ENCODE measurements around the gene MARCHF11. TPM values are rescaled to one million over a fixed set of nuclear protein-coding genes. Genes with fewer than 3 reads are reported as not detected.

Gene MARCHF11
- total RNA-seq, 1 experiment from 2014 or later, result 0.37 TPM

DNA sequence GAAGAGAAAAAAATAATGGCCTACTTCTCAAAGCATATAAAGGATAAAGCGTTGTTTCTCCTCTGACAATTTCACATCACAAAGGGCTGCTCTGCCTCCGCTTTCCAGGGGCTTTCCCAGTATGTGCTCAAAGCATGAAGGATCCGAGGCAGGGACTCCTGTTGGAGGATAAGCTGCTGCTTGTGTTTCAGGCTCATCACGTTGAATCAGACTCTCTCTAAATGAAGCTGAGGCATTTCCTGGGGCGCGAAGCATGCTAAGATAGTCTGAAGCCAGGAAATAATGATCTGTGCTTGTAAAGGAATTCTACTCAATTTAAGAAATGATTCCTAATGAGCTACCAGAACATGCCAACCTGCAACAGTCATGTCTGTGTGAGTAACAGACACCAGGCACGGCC lies 97.5 kb downstream of the MARCHF11 start:
- H3K27ac ChIP-seq (ENCODE audit: insufficient read length, low read depth, low read length), result no peak overlapping the region
- Mint-ChIP-seq H3K27me3 (ENCODE audit: low read depth) (peaks cover 2% of the 10 kb centered on the region), H3K27ac (no peak overlapping the region; a peak in 1 of 7 replicates), H3K4me3 (no peak overlapping the region), H3K4me1 (peaks cover 11 to 23% of the 10 kb centered on the region in 2 experiments), H3K36me3 (ENCODE audit: insufficient read depth in 1 of 3, low read depth in 3 of 3) (no peaks in the 10 kb centered on the region; a peak in 1 of 7 replicates), H3K9me3 (no peaks in the 10 kb centered on the region)
- no peaks in the 10 kb centered on the region for H3K4me1 ChIP-seq (ENCODE audit: insufficient read depth, low read length)
- WGBS (ENCODE audit: extremely low coverage, insufficient read length, low lambda C conversion rate), result no CpG with 5 or more reads among the region's 7 CpGs
- H2BK15ac ChIP-seq (ENCODE audit: low read depth, low read length), result no peak overlapping the region
- no peaks in the 10 kb centered on the region for H3K27me3 ChIP-seq (ENCODE audit: insufficient read depth, low read length)
- H3K79me2 ChIP-seq (ENCODE audit: insufficient read depth, low read length), result no peaks in the 10 kb centered on the region
- no peak overlapping the region for H3K14ac ChIP-seq (ENCODE audit: insufficient read depth, low read length)
- H2BK120ac ChIP-seq (ENCODE audit: low read depth, low read length, poor library complexity, severe bottlenecking), result no peak overlapping the region
- DNase-seq, result no peak
- no peak overlapping the region for H4K8ac ChIP-seq (replicated peaks; ENCODE audit: insufficient read length, low read depth, low read length)
- TF ChIP-seq, protein P1, sequence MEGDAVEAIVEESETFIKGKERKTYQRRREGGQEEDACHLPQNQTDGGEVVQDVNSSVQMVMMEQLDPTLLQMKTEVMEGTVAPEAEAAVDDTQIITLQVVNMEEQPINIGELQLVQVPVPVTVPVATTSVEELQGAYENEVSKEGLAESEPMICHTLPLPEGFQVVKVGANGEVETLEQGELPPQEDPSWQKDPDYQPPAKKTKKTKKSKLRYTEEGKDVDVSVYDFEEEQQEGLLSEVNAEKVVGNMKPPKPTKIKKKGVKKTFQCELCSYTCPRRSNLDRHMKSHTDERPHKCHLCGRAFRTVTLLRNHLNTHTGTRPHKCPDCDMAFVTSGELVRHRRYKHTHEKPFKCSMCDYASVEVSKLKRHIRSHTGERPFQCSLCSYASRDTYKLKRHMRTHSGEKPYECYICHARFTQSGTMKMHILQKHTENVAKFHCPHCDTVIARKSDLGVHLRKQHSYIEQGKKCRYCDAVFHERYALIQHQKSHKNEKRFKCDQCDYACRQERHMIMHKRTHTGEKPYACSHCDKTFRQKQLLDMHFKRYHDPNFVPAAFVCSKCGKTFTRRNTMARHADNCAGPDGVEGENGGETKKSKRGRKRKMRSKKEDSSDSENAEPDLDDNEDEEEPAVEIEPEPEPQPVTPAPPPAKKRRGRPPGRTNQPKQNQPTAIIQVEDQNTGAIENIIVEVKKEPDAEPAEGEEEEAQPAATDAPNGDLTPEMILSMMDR (conservative IDR thresholded peaks at IDR 0.05), result no peak
- no peak overlapping the region for H3T11ph ChIP-seq (ENCODE audit: low read length)
- no peak overlapping the region for H2AK5ac ChIP-seq (ENCODE audit: insufficient read length, low read length)
- no peak overlapping the region for H4K91ac ChIP-seq (ENCODE audit: insufficient read length, low read depth, low read length)
- H2BK5ac ChIP-seq (ENCODE audit: insufficient read length, low read length), result no peak overlapping the region
- no peaks in the 10 kb centered on the region for H3K79me1 ChIP-seq (ENCODE audit: insufficient read depth, low read depth, low read length, poor library complexity, severe bottlenecking)
- no peaks in the 10 kb centered on the region for H3K9me3 ChIP-seq (ENCODE audit: control insufficient read depth, low read depth, low read length)
- H3K9ac ChIP-seq (ENCODE audit: extremely low read depth, insufficient read length, low read length), result no peak overlapping the region
- no peak overlapping the region for H3K56ac ChIP-seq (ENCODE audit: insufficient read length, low read depth, low read length)
- no peak overlapping the region for H2BK12ac ChIP-seq (ENCODE audit: insufficient read length, low read depth, low read length)
- H3K18ac ChIP-seq (ENCODE audit: insufficient read length, low read depth, low read length), result no peak overlapping the region
- no peak overlapping the region for H3K23ac ChIP-seq (ENCODE audit: insufficient read length, low read depth, low read length)
- H3K4me2 ChIP-seq (ENCODE audit: insufficient read depth, insufficient read length, low read length), result no peak overlapping the region
- H3K4ac ChIP-seq (ENCODE audit: low read depth, low read length), result no peak overlapping the region
- no peak overlapping the region for H2BK20ac ChIP-seq (ENCODE audit: low read depth, low read length, poor library complexity, severe bottlenecking)
- no peaks in the 10 kb centered on the region for H4K20me1 ChIP-seq (ENCODE audit: control insufficient read depth, insufficient read depth, insufficient read length)
- no peak overlapping the region for H2AFZ ChIP-seq (ENCODE audit: low read length)
- no peaks in the 10 kb centered on the region for H3K23me2 ChIP-seq (ENCODE audit: insufficient read length, low read depth, low read length, poor library complexity, severe bottlenecking)
- no peak overlapping the region for H4K5ac ChIP-seq (ENCODE audit: insufficient read length, low read depth, low read length)
